Fibroblast of mammary gland (primary cell): ENCODE data around the gene ITGAL.

ENCODE experiments used
- DNase-seq: peaks from one replicate; pipeline ENCODE4 v3.0.0-alpha.2; 2010; ENCODE audit warnings: low read depth
- H3K4me3 ChIP-seq: 2 replicates; pipeline ENCODE4 v1.5.1; 2011; ENCODE audit warnings: low read depth, mild to moderate bottlenecking, low read length, moderate library complexity; ENCODE audit not compliant: control insufficient read depth
- CTCF ChIP-seq: conservative IDR thresholded peaks from 2 replicates; pipeline ENCODE4 v1.5.1; 2011; ENCODE audit warnings: low read depth, low read length, inconsistent platforms; ENCODE audit not compliant: control insufficient read depth, insufficient read depth

ITGAL gene

DNA sequence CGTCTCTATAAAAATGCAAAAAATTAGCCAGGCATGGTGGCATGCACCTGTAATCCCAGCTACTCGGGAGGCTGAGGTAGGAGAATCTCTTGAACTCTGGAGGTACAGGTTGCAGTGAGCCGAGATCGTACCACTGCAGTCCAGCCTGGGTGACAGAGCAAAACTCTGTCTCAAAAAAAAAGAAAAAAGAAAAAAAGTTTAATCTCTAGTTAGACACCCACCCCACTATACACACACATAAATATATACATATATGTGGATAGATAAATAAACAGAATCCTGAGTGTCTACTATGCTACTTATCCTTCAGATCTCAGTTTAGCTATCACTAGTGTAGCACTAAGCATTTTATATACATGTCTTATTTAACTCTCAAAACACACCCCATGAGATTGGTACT is 18.7 kb downstream of the ITGAL start:
- DNase-seq: no peak
- H3K4me3 ChIP-seq: no peak overlapping the region
- no peak for TF ChIP-seq CTCF

DNA sequence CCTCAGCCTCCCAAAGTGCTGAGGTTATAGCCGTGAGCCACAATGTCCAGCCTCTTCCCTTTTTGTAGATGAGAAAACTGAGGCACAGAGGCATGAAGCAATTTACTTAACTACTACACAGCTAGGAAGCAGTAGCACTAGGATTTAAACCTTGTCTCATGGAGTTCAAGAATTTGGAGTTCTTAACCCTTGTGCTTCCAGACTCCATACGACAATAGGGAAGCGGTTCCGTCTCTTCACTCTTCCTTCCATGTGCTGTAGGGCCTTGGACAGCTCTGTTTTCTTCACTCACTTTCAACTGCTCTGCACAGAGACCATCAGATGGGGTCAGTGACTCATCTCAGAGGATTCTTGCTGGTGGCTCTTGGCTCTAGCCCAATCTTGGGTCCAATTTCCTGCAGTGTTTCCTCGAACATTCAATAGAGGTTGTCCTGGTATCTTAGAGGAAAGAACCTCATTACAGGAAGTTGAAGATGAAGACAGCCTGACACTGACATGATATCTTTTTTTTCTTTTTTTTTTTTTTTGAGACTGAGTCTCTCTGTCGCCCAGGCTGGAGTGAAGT is 19.3 kb downstream of the ITGAL start:
- DNase-seq: peak; percentile 80
- TF ChIP-seq CTCF: no peak
- no peak overlapping the region for H3K4me3 ChIP-seq

- no peak for DNase-seq
- no peak overlapping the region for H3K4me3 ChIP-seq
- TF ChIP-seq CTCF: no peak
These were observed 21.5 kb downstream of the ITGAL start for GRCh38 chr16:30493941-30494488.

- H3K4me3 ChIP-seq: no peak overlapping the region
These were observed 22.2 kb downstream of the ITGAL start for GRCh38 chr16:30494709-30495108.

GRCh38 chr16:30499284-30499683 is 26.7 kb downstream of the ITGAL start:
- DNase-seq: peak; percentile 22

More at GRCh38 chr16:30494709-30495108, 22.2 kb downstream of the ITGAL start:
- DNase-seq: no peak
- TF ChIP-seq CTCF: no peak

GRCh38 chr16:30503403-30504296 is 31.1 kb downstream of the ITGAL start:
- no peak for TF ChIP-seq CTCF
- DNase-seq: no peak
- no peak overlapping the region for H3K4me3 ChIP-seq

More at GRCh38 chr16:30499284-30499683, 26.7 kb downstream of the ITGAL start:
- peak overlapping the region; percentile 40 for H3K4me3 ChIP-seq
- no peak for TF ChIP-seq CTCF
